Mesenchymal stem cell (in vitro differentiated cells and primary cell): ENCODE measurements around the gene CPHXL. TPM values are rescaled to one million over a fixed set of nuclear protein-coding genes. Genes with fewer than 3 reads are reported as not detected.

Experiments
- DNase-seq: peaks from one replicate; pipeline ENCODE4 v3.0.0-alpha.2; 2013
- H2AFZ ChIP-seq: one replicate; pipeline ENCODE4 v1.6.1; 2013; ENCODE audit warnings: low read depth, mild to moderate bottlenecking, control low read depth, inconsistent platforms, low read length, moderate library complexity
- H2AK5ac ChIP-seq: 2 replicates; pipeline ENCODE4 v1.6.1; 2013; ENCODE audit warnings: low read length, moderate library complexity, mild to moderate bottlenecking, inconsistent platforms; ENCODE audit not compliant: severe bottlenecking
- H2BK120ac ChIP-seq: one replicate; pipeline ENCODE4 v1.6.1; 2013; ENCODE audit warnings: low read depth, mild to moderate bottlenecking, inconsistent platforms, low read length, moderate library complexity
- H2BK12ac ChIP-seq, 2 experiments: one replicate each; pipeline ENCODE4 v1.6.1; 2013; ENCODE audit warnings: inconsistent platforms in 2 of 2, low read length in 2 of 2, mild to moderate bottlenecking in 2 of 2, moderate library complexity in 2 of 2, control low read depth in 1 of 2
- H2BK15ac ChIP-seq: one replicate; pipeline ENCODE4 v1.6.1; 2013; ENCODE audit warnings: mild to moderate bottlenecking, low read depth, inconsistent platforms; ENCODE audit not compliant: poor library complexity, severe bottlenecking
- H2BK5ac ChIP-seq: 2 replicates; pipeline ENCODE4 v1.6.1; 2013; ENCODE audit warnings: low read depth, mild to moderate bottlenecking, low read length, control low read depth, inconsistent platforms; ENCODE audit not compliant: poor library complexity, severe bottlenecking
- H3K14ac ChIP-seq, 2 experiments: one replicate each; pipeline ENCODE4 v1.6.1; 2013; ENCODE audit warnings: inconsistent platforms in 2 of 2, low read length in 2 of 2, control low read depth in 1 of 2, mild to moderate bottlenecking in 1 of 2, moderate library complexity in 1 of 2
- H3K18ac ChIP-seq, 2 experiments: one replicate each; pipeline ENCODE4 v1.6.1; 2013; ENCODE audit warnings: inconsistent platforms in 2 of 2, low read length in 2 of 2, control low read depth in 1 of 2, low read depth in 1 of 2, mild to moderate bottlenecking in 1 of 2
- H3K23ac ChIP-seq, 2 experiments: one replicate each; pipeline ENCODE4 v1.6.1; 2013; ENCODE audit warnings: inconsistent platforms in 2 of 2, low read length in 2 of 2, mild to moderate bottlenecking in 2 of 2, moderate library complexity in 2 of 2, control low read depth in 1 of 2
- H3K27ac ChIP-seq: 2 replicates; pipeline ENCODE4 v1.5.1; 2013; ENCODE audit warnings: mild to moderate bottlenecking, moderate library complexity, low read length, control low read depth, inconsistent platforms; ENCODE audit not compliant: poor library complexity, severe bottlenecking
- H3K27me3 ChIP-seq, 2 experiments: 2 replicates each; pipeline versions ENCODE4 v1.6.1 to v1.7.0; 2013; ENCODE audit warnings: low read length in 2 of 2, mild to moderate bottlenecking in 2 of 2, moderate library complexity in 2 of 2, control low read depth in 1 of 2, inconsistent platforms in 1 of 2; ENCODE audit not compliant: control insufficient read depth in 1 of 2, insufficient read depth in 1 of 2
- H3K36me3 ChIP-seq, 2 experiments: 2 replicates each; pipeline versions ENCODE4 v1.6.1 to v1.7.0; 2013; ENCODE audit warnings: low read length in 2 of 2, control low read depth in 1 of 2, inconsistent platforms in 1 of 2, low read depth in 1 of 2, mild to moderate bottlenecking in 1 of 2; ENCODE audit not compliant: insufficient read depth in 2 of 2, control insufficient read depth in 1 of 2
- H3K4ac ChIP-seq, 2 experiments: one replicate each; pipeline ENCODE4 v1.6.1; 2013; ENCODE audit warnings: inconsistent platforms in 2 of 2, low read length in 2 of 2, mild to moderate bottlenecking in 2 of 2, moderate library complexity in 2 of 2, control low read depth in 1 of 2, low read depth in 1 of 2
- H3K4me1 ChIP-seq: 2 replicates; pipeline ENCODE4 v1.6.1; 2013; ENCODE audit warnings: low read depth, low read length, control low read depth; ENCODE audit not compliant: control insufficient read depth, insufficient read depth
- H3K4me2 ChIP-seq: 2 replicates; pipeline ENCODE4 v1.6.1; 2013; ENCODE audit warnings: low read length, mild to moderate bottlenecking, inconsistent platforms; ENCODE audit not compliant: poor library complexity, severe bottlenecking
- H3K4me3 ChIP-seq, 2 experiments: 2 replicates each; pipeline versions ENCODE4 v1.5.1 to v1.7.0; 2013; ENCODE audit warnings: low read length in 2 of 2, mild to moderate bottlenecking in 2 of 2, control low read depth in 1 of 2, low read depth in 1 of 2; ENCODE audit not compliant: insufficient read depth in 1 of 2
- H3K79me1 ChIP-seq: replicated peaks from 2 replicates; pipeline ENCODE4 v1.6.1; 2013; ENCODE audit warnings: mild to moderate bottlenecking, control low read depth, low read length, inconsistent platforms; ENCODE audit not compliant: poor library complexity, severe bottlenecking
- H3K9ac ChIP-seq: 2 replicates; pipeline ENCODE4 v1.7.0; 2013; ENCODE audit warnings: mild to moderate bottlenecking, low read length, moderate library complexity
- H3K9me3 ChIP-seq: 2 replicates; pipeline ENCODE4 v1.7.0; 2013; ENCODE audit warnings: mild to moderate bottlenecking, low read length; ENCODE audit not compliant: control insufficient read depth
- H4K8ac ChIP-seq: one replicate; pipeline ENCODE4 v1.6.1; 2013; ENCODE audit warnings: inconsistent platforms, mild to moderate bottlenecking, low read length, moderate library complexity
- H4K91ac ChIP-seq: one replicate; pipeline ENCODE4 v1.6.1; 2013; ENCODE audit warnings: mild to moderate bottlenecking, low read length, inconsistent platforms
- WGBS: methylation state at CpG from one replicate; pipeline ENCODE4 v1.1.7; 2013; ENCODE audit warnings: mixed read lengths; 5-methylcytosine and 5-hydroxymethylcytosine counted together
- polyA plus RNA-seq, 2 experiments: library from polyadenylated mRNA; stranded (reverse); fragments of 200-250 nt; gene quantifications; one replicate each; pipeline ENCODE4 v1.2.3, GENCODE V29; 2013

The CPHXL gene
- polyA plus RNA-seq (2013, experiment 1 of 2) = not detected
- polyA plus RNA-seq (2013, experiment 2 of 2) = not detected

DNA sequence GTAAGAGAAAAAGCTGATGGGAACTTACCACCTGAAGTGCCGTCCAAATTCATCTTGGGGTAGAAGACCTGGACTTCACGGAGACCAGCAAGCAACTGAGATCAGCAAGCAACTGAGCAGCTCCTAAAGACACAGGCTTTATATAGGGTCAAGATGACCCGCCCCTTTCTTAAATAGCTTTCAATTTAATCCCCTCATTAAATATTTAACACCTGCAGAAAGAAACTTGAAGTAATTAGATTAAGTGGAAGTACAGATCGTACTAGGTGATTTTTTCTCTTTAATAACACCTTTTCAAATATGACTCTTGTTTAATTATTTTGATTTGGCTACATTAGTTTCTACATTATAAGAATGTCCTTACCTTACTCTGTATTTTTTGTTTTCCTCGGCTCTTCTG is at the start of gene CPHXL:
TSS of gene CPHXL (minus strand) at position 101 of the 400 bp plus-strand sequence. CDS start at position 53, 48 bp downstream.
- Histone ChIP-seq H3K14ac (no peak within 1 kb of the TSS), H2AFZ (no peak within 1 kb of the TSS), H3K4me3 (no peak within 1 kb of the TSS), H2BK12ac (no peak within 1 kb of the TSS), H3K79me1 (no peaks in the 10 kb centered on the region), H3K9me3 (no peaks in the 10 kb centered on the region), H3K4ac (no peak within 1 kb of the TSS), H2BK15ac (no peak within 1 kb of the TSS), H3K9ac (no peak within 1 kb of the TSS), H3K4me1 (no peaks in the 10 kb centered on the region), H3K4me2 (no peak within 1 kb of the TSS), H2BK120ac (no peak within 1 kb of the TSS), H4K8ac (no peak within 1 kb of the TSS), H3K23ac (no peak within 1 kb of the TSS), H3K36me3 (no peaks in the 10 kb centered on the region), H2BK5ac (no peak within 1 kb of the TSS), H2AK5ac (no peak within 1 kb of the TSS), H4K91ac (no peak within 1 kb of the TSS), H3K18ac (no peak within 1 kb of the TSS), H3K27me3 (no peaks in the 10 kb centered on the region), H3K27ac (no peak within 1 kb of the TSS)
- DNase-seq = no peak
- 93% methylated on average over 2 of the region's 5 CpGs for WGBS

DNA sequence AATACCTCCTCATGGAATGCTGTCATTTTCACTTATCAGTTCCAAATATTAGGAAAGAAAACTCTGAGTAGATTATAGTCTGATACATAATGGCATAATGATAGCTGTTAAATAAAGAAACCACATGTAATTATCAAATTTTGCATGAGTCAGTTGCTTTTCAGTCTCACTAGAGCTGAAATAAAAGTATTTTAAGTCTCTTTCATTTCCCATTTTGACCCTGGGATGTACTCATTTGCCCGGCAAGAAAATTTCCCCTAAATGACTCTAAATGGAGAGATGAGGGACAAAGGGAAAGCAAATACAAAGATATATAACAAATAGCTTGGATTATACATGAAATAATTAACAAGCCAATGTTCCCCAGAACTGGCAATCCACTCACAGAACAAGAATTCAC is 47.9 kb upstream of the CPHXL start:
- H3K18ac ChIP-seq = no peak overlapping the region
- H2BK120ac ChIP-seq = no peak overlapping the region
- H3K9me3 ChIP-seq = peaks cover 4% of the 10 kb centered on the region
- no peaks in the 10 kb centered on the region for H3K27me3 ChIP-seq
- no peak overlapping the region for H2BK12ac ChIP-seq
- no peaks in the 10 kb centered on the region for H3K36me3 ChIP-seq
- no peak overlapping the region for H2BK15ac ChIP-seq
- no peak overlapping the region for H2AFZ ChIP-seq
- no peak overlapping the region for H4K91ac ChIP-seq
- H3K9ac ChIP-seq = no peak overlapping the region
- H3K23ac ChIP-seq = no peak overlapping the region
- no peak overlapping the region for H3K4me3 ChIP-seq
- WGBS = no CpG with 5 or more reads among the region's 1 CpG
- DNase-seq = no peak
- no peak overlapping the region for H3K4me2 ChIP-seq
- H3K79me1 ChIP-seq = no peaks in the 10 kb centered on the region
- no peak overlapping the region for H3K4ac ChIP-seq
- H2BK5ac ChIP-seq = no peak overlapping the region
- H4K8ac ChIP-seq = no peak overlapping the region
- H3K4me1 ChIP-seq = no peaks in the 10 kb centered on the region
- H3K14ac ChIP-seq = no peak overlapping the region
- no peak overlapping the region for H3K27ac ChIP-seq
- H2AK5ac ChIP-seq = no peak overlapping the region

DNA sequence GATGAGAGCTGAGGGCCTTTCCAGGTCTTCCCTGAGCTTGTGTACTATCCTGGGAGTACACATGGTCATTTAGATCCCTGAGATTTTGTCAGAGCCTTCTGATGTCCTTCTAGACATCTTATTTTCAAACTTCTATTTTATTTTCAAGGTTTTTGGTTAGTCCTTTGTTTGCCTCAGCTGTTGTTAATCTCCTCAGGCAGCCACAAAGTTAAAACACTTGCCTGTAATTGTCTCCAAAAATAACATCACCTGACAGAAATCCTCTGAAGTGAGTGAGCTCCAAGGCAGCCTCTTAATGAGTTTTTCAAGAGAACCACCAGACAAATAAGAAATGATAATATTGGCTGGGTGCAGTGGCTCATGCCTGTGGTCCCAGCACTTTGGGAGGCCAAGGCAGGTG is 43.8 kb upstream of the CPHXL start:
- no peak overlapping the region for H2AFZ ChIP-seq

DNA sequence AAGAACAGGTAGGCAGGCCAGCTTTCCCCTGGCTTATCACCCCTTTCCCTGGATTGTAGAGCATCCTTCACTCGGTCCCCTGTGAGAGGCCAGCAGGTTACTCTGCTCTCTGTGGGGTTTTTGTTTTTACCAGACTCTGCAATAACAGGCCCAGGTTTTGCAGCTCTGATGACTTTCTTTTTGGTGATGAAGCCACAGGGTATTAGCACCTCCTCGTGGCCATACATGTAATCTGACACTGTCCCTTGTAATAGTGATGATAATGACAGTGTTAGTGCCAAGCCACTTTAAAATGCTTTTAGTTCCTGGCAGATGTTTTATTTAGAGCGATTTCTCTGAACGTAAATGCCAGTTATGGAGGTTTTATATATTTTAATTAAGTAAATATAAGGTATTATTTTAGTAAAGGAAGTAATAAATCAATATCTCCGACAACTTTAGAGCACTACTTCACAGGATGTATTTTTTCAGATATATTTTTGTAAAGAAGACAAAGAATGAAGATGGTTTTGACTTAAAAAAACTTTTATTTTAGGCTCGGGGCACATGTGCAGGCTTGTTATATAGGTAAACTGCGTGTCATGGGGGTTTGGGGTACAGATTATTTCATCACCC is 38.0 kb upstream of the CPHXL start:
- no peak overlapping the region for H3K23ac ChIP-seq
- H3K14ac ChIP-seq = no peak overlapping the region
- H3K4me3 ChIP-seq = no peak overlapping the region
- no peaks in the 10 kb centered on the region for H3K27me3 ChIP-seq
- no peak overlapping the region for H3K18ac ChIP-seq
- H4K91ac ChIP-seq = no peak overlapping the region
- no peaks in the 10 kb centered on the region for H3K9me3 ChIP-seq
- no peak overlapping the region for H2BK5ac ChIP-seq
- H2AFZ ChIP-seq = no peak overlapping the region
- H2BK120ac ChIP-seq = no peak overlapping the region
- H3K9ac ChIP-seq = peak overlapping the region; percentile 36
- 8% methylated on average over 2 of the region's 7 CpGs for WGBS
- H4K8ac ChIP-seq = no peak overlapping the region
- no peak overlapping the region for H2BK15ac ChIP-seq
- no peaks in the 10 kb centered on the region for H3K4me1 ChIP-seq
- H3K27ac ChIP-seq = no peak overlapping the region
- H3K79me1 ChIP-seq = no peaks in the 10 kb centered on the region
- no peak overlapping the region for H2BK12ac ChIP-seq
- H3K4ac ChIP-seq = no peak overlapping the region
- H3K4me2 ChIP-seq = no peak overlapping the region
- H3K36me3 ChIP-seq = no peaks in the 10 kb centered on the region
- no peak overlapping the region for H2AK5ac ChIP-seq
- peak; percentile 76 for DNase-seq

More for the DNA sequence above, 43.8 kb upstream of the CPHXL start:
- H3K36me3 ChIP-seq = no peaks in the 10 kb centered on the region
- H3K4me2 ChIP-seq = no peak overlapping the region
- H3K23ac ChIP-seq = no peak overlapping the region
- no peaks in the 10 kb centered on the region for H3K4me1 ChIP-seq
- H2BK120ac ChIP-seq = no peak overlapping the region
- H2BK5ac ChIP-seq = no peak overlapping the region
- no peak overlapping the region for H2BK15ac ChIP-seq
- H3K9me3 ChIP-seq = peaks cover 4% of the 10 kb centered on the region
- no peaks in the 10 kb centered on the region for H3K27me3 ChIP-seq
- H3K79me1 ChIP-seq = no peaks in the 10 kb centered on the region
- H3K27ac ChIP-seq = no peak overlapping the region
- no peak for DNase-seq
- H3K18ac ChIP-seq = no peak overlapping the region
- H3K4ac ChIP-seq = no peak overlapping the region
- H2AK5ac ChIP-seq = no peak overlapping the region
- no peak overlapping the region for H3K14ac ChIP-seq
- H2BK12ac ChIP-seq = no peak overlapping the region
- H3K9ac ChIP-seq = no peak overlapping the region
- no peak overlapping the region for H4K91ac ChIP-seq
- no peak overlapping the region for H3K4me3 ChIP-seq
- no peak overlapping the region for H4K8ac ChIP-seq
